ENCODE results near the gene PDE10A.

The PDE10A gene

DNA sequence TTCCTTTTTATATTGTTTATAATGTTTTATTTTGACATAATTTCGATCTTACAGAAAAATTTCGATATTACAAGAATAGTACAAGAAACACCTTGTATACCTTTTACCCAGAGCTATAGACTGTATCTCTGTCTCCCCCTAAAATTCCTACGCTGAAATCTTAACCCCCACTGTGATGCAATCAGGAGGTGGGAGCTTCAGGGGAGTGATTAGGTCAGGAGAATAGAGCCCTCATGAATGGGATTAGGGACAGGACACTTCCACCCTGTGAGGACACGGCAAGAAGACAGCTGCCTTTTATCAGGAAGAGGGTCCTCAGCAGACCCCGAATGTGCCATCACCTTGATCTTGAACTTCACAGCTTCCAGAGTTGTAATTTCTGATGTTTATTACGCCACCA, 204.9 kb downstream of the PDE10A start:
- H3K4me3 ChIP-seq (ENCODE audit: low read depth, low read length), result no peak overlapping the region
- no peak for TF ChIP-seq MYC (IDR thresholded peaks at IDR 0.05; ENCODE audit: low read depth, low read length)
- TF ChIP-seq, protein P1, sequence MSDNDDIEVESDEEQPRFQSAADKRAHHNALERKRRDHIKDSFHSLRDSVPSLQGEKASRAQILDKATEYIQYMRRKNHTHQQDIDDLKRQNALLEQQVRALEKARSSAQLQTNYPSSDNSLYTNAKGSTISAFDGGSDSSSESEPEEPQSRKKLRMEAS (IDR thresholded peaks at IDR 0.05; ENCODE audit: low read depth, low read length), result no peak
- no peak for TF ChIP-seq POLR2A (IDR thresholded peaks at IDR 0.05; ENCODE audit: extremely low read depth, insufficient read length)
- TF ChIP-seq, protein P2, sequence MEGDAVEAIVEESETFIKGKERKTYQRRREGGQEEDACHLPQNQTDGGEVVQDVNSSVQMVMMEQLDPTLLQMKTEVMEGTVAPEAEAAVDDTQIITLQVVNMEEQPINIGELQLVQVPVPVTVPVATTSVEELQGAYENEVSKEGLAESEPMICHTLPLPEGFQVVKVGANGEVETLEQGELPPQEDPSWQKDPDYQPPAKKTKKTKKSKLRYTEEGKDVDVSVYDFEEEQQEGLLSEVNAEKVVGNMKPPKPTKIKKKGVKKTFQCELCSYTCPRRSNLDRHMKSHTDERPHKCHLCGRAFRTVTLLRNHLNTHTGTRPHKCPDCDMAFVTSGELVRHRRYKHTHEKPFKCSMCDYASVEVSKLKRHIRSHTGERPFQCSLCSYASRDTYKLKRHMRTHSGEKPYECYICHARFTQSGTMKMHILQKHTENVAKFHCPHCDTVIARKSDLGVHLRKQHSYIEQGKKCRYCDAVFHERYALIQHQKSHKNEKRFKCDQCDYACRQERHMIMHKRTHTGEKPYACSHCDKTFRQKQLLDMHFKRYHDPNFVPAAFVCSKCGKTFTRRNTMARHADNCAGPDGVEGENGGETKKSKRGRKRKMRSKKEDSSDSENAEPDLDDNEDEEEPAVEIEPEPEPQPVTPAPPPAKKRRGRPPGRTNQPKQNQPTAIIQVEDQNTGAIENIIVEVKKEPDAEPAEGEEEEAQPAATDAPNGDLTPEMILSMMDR (IDR thresholded peaks at IDR 0.05; ENCODE audit: low read depth, low read length), result no peak
- DNase-seq (ENCODE audit: low read depth), result no peak

- TF ChIP-seq POLR2A (IDR thresholded peaks at IDR 0.05; ENCODE audit: extremely low read depth, insufficient read length) (no peak), MYC (IDR thresholded peaks at IDR 0.05; ENCODE audit: low read depth, low read length) (no peak)
- TF ChIP-seq, protein P2 (IDR thresholded peaks at IDR 0.05; ENCODE audit: low read depth, low read length), result no peak
- TF ChIP-seq, protein P1 (IDR thresholded peaks at IDR 0.05; ENCODE audit: low read depth, low read length), result no peak
- no peak for DNase-seq (ENCODE audit: low read depth)
- H3K4me3 ChIP-seq (ENCODE audit: low read depth, low read length), result no peak overlapping the region
These were observed 206.8 kb downstream of the PDE10A start for GRCh38 chr6:165456286-165456685.

- H3K4me3 ChIP-seq (ENCODE audit: low read depth, low read length), result no peak overlapping the region
- DNase-seq (ENCODE audit: low read depth), result no peak
- TF ChIP-seq, protein P2 (IDR thresholded peaks at IDR 0.05; ENCODE audit: low read depth, low read length), result no peak
- no peak for TF ChIP-seq MYC (IDR thresholded peaks at IDR 0.05; ENCODE audit: low read depth, low read length)
- TF ChIP-seq, protein P1 (IDR thresholded peaks at IDR 0.05; ENCODE audit: low read depth, low read length), result no peak
- TF ChIP-seq POLR2A (IDR thresholded peaks at IDR 0.05; ENCODE audit: extremely low read depth, insufficient read length), result no peak
These were observed 207.6 kb downstream of the PDE10A start for GRCh38 chr6:165455488-165455887.

DNA sequence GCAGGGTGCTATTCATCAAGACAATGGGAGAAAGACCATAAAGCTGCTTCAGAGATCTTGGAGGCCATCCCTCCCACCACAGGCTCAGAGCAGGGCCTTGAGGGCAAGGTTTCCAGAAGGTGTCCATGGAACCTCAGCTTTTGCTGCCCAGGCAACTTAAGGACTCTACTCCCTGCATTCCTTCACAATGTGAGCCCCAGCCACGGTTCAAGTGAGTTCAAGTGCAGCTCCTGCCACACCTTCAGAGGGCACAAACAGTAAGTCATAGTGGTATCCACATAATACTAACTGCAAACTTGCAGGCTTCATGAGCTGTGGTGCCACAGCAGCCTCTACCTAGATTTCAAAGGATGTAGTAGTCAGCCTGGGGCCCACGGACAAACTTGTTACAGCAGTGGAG, 209.6 kb downstream of the PDE10A start:
- no peak for DNase-seq (ENCODE audit: low read depth)
- no peak for TF ChIP-seq MYC (IDR thresholded peaks at IDR 0.05; ENCODE audit: low read depth, low read length)
- TF ChIP-seq, protein P2 (IDR thresholded peaks at IDR 0.05; ENCODE audit: low read depth, low read length), result no peak
- TF ChIP-seq, protein P1 (IDR thresholded peaks at IDR 0.05; ENCODE audit: low read depth, low read length), result no peak
- TF ChIP-seq POLR2A (IDR thresholded peaks at IDR 0.05; ENCODE audit: extremely low read depth, insufficient read length), result no peak
- no peak overlapping the region for H3K4me3 ChIP-seq (ENCODE audit: low read depth, low read length)

- no peak overlapping the region for H3K4me3 ChIP-seq (ENCODE audit: low read depth, low read length)
- no peak for TF ChIP-seq MYC (IDR thresholded peaks at IDR 0.05; ENCODE audit: low read depth, low read length)
- no peak for TF ChIP-seq POLR2A (IDR thresholded peaks at IDR 0.05; ENCODE audit: extremely low read depth, insufficient read length)
- TF ChIP-seq, protein P2 (IDR thresholded peaks at IDR 0.05; ENCODE audit: low read depth, low read length), result no peak
- TF ChIP-seq, protein P1 (IDR thresholded peaks at IDR 0.05; ENCODE audit: low read depth, low read length), result no peak
- DNase-seq (ENCODE audit: low read depth), result no peak
These were observed 211.2 kb downstream of the PDE10A start for GRCh38 chr6:165451838-165452237.

Measured in NB4 (cell line).